Measurements from ENCODE around the gene HOXB2.

Gene HOXB2

DNA sequence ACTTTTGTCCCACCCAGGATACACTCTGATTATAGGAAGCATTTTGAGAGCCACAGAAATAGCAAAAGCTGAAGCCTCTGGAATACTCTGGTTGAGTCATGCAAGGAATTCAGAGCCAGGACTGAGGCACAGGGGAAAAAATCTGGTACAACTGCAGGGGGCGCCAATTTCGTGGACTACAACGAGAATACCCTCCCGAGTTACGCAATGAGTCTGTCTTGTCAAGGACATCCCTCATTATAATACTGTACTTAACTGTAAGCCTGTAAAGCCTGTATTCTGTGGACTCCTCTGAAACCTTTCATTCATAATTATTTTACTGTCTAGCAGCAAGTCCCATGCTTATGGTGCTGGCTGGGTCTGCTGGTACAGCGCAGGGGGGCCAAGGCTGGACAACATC lies 21.9 kb downstream of the HOXB2 start:
- POLR2A ChIA-PET: interaction anchor here (0.8 kb wide), 1 partner anchor 18 kb away, joined by 3 read pairs; no protein-coding TSS in a partner anchor
- Histone ChIP-seq H3K9me3 (ENCODE audit: control insufficient read depth, insufficient read depth, low read depth, low read length) (no peaks in the 10 kb centered on the region), H3K4me1 (ENCODE audit: control insufficient read depth, insufficient read depth, low read length) (peaks cover 14% of the 10 kb centered on the region), H3K4me3 (ENCODE audit: low read depth, low read length) (no peak overlapping the region), H3K27ac (ENCODE audit: extremely low read depth, low read depth, low read length) (no peak overlapping the region; the same call in 1 of the 2 replicates), H3K36me3 (ENCODE audit: control insufficient read depth in 2 of 2, insufficient read depth in 1 of 2, low read length in 2 of 2) (no peaks in the 10 kb centered on the region)
- TF ChIP-seq ZNF37A (tag by site-specific recombination; IDR thresholded peaks at IDR 0.05) (no peak), ZNF335 (tag by site-specific recombination; conservative IDR thresholded peaks at IDR 0.05) (no peak), SP3 (tag by site-specific recombination; IDR thresholded peaks at IDR 0.05) (no peak), ZNF791 (tag by site-specific recombination; IDR thresholded peaks at IDR 0.05) (no peak), ZNF140 (tag by site-specific recombination; IDR thresholded peaks at IDR 0.05) (no peak), ZNF133 (tag by site-specific recombination; IDR thresholded peaks at IDR 0.05) (no peak), ZNF768 (tag by site-specific recombination; IDR thresholded peaks at IDR 0.05) (no peak), RBAK (tag by site-specific recombination; IDR thresholded peaks at IDR 0.05) (no peak), ZNF830 (tag by site-specific recombination; IDR thresholded peaks at IDR 0.05; ENCODE audit: low read depth) (no peak), ZNF560 (tag by site-specific recombination; IDR thresholded peaks at IDR 0.05; ENCODE audit: borderline replicate concordance) (no peak), ZNF341 (tag by site-specific recombination; IDR thresholded peaks at IDR 0.05; ENCODE audit: low read depth) (no peak), ZNF146 (tag by site-specific recombination; IDR thresholded peaks at IDR 0.05) (no peak), BCL11A (tag by site-specific recombination; IDR thresholded peaks at IDR 0.05; ENCODE audit: low read depth) (no peak), MYNN (tag by site-specific recombination; IDR thresholded peaks at IDR 0.05; ENCODE audit: borderline replicate concordance) (no peak), ZNF555 (tag by site-specific recombination; conservative IDR thresholded peaks at IDR 0.05) (no peak), ZNF354C (tag by site-specific recombination; IDR thresholded peaks at IDR 0.05; ENCODE audit: borderline replicate concordance, low read depth) (no peak), KLF1 (tag by site-specific recombination; IDR thresholded peaks at IDR 0.05) (no peak), KLF16 (tag by site-specific recombination; IDR thresholded peaks at IDR 0.05) (no peak)
- TF ChIP-seq, protein P1, sequence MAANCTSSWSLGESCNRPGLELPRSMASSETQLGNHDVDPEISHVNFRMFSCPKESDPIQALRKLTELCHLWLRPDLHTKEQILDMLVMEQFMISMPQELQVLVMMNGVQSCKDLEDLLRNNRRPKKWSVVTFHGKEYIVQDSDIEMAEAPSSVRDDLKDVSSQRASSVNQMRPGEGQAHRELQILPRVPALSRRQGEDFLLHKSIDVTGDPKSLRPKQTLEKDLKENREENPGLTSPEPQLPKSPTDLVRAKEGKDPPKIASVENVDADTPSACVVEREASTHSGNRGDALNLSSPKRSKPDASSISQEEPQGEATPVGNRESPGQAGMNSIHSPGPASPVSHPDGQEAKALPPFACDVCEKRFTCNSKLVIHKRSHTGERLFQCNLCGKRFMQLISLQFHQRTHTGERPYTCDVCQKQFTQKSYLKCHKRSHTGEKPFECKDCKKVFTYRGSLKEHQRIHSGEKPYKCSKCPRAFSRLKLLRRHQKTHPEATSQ (tag by site-specific recombination; IDR thresholded peaks at IDR 0.05): no peak
- TF ChIP-seq, protein P2, sequence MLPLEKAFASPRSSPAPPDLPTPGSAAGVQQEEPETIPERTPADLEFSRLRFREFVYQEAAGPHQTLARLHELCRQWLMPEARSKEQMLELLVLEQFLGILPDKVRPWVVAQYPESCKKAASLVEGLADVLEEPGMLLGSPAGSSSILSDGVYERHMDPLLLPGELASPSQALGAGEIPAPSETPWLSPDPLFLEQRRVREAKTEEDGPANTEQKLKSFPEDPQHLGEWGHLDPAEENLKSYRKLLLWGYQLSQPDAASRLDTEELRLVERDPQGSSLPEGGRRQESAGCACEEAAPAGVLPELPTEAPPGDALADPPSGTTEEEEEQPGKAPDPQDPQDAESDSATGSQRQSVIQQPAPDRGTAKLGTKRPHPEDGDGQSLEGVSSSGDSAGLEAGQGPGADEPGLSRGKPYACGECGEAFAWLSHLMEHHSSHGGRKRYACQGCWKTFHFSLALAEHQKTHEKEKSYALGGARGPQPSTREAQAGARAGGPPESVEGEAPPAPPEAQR (tag by site-specific recombination; IDR thresholded peaks at IDR 0.05): no peak
- CTCF ChIA-PET: interaction anchor here (0.7 to 2.7 kb wide), 11 partner anchors 9 to 35 kb away, joined by 3 to 22 read pairs (median 6); no protein-coding TSS in a partner anchor

DNA sequence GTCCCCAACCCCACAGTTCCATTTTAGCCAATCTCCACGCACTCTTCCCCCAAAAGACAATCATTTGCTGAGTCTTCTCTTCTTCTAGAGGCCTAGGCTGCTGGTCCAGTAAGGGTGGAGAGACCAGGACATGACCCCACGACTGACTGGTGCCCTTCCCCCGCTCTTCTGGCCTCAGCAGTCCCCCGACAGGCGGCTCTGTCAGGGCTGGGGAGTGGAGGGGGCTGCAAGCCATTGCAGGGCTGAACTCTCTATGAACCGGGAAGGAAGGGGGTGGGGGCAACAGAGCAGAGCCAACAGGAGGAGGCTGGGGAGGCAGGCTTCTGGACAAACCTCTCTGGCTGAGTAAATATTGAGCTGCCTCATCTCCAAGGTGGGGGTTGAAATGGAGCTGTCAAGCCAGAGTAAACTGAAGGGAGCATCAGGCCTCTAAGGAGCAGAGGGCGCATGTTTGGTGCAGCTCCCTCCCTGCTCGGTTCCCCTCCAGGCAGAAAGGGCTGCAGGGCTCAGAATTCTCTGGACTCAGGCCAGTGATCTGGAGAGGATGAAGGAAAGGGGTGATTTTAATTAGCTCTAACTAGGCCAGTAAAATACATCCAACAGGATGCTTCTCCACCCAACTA lies 22.8 kb downstream of the HOXB2 start:
- POLR2A ChIA-PET: interaction anchor here (0.9 to 1.3 kb wide), 3 partner anchors 20 to 33 kb away, joined by 3 read pairs; no protein-coding TSS in a partner anchor
- no peaks in the 10 kb centered on the region for H3K36me3 ChIP-seq (ENCODE audit: control insufficient read depth in 2 of 2, insufficient read depth in 1 of 2, low read length in 2 of 2)
- CTCF ChIA-PET: interaction anchor here (0.6 to 2.7 kb wide), 12 partner anchors 8 to 164 kb away, joined by 3 to 22 read pairs (median 4); no protein-coding TSS in a partner anchor
- peaks cover 14% of the 10 kb centered on the region for H3K4me1 ChIP-seq (ENCODE audit: control insufficient read depth, insufficient read depth, low read length)
- H3K4me3 ChIP-seq (ENCODE audit: low read depth, low read length): no peak overlapping the region
- no peak overlapping the region; the same call in 1 of the 2 replicates for H3K27ac ChIP-seq (ENCODE audit: extremely low read depth, low read depth, low read length)
- H3K9me3 ChIP-seq (ENCODE audit: control insufficient read depth, insufficient read depth, low read depth, low read length): no peaks in the 10 kb centered on the region
- TF ChIP-seq ZNF2 (tag by site-specific recombination; IDR thresholded peaks at IDR 0.05): no peak
- TF ChIP-seq YY2 (tag by site-specific recombination; IDR thresholded peaks at IDR 0.05): no peak
- peak; percentile 64 for TF ChIP-seq GLIS1 (tag by site-specific recombination; IDR thresholded peaks at IDR 0.05)
- TF ChIP-seq ZBTB21 (tag by site-specific recombination; IDR thresholded peaks at IDR 0.05): no peak
- TF ChIP-seq ZBTB1 (tag by site-specific recombination; IDR thresholded peaks at IDR 0.05): no peak
- TF ChIP-seq ZNF155 (tag by site-specific recombination; IDR thresholded peaks at IDR 0.05): no peak
- TF ChIP-seq ZBTB8A (tag by site-specific recombination; IDR thresholded peaks at IDR 0.05): peak; percentile 43
- TF ChIP-seq, protein P3, sequence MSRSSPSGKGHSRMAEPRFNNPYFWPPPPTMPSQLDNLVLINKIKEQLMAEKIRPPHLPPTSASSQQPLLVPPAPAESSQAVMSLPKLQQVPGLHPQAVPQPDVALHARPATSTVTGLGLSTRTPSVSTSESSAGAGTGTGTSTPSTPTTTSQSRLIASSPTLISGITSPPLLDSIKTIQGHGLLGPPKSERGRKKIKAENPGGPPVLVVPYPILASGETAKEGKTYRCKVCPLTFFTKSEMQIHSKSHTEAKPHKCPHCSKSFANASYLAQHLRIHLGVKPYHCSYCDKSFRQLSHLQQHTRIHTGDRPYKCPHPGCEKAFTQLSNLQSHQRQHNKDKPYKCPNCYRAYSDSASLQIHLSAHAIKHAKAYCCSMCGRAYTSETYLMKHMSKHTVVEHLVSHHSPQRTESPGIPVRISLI (tag by site-specific recombination; IDR thresholded peaks at IDR 0.05): no peak
- TF ChIP-seq ZNF132 (tag by site-specific recombination; IDR thresholded peaks at IDR 0.05; ENCODE audit: borderline replicate concordance): no peak
- TF ChIP-seq, protein P4, sequence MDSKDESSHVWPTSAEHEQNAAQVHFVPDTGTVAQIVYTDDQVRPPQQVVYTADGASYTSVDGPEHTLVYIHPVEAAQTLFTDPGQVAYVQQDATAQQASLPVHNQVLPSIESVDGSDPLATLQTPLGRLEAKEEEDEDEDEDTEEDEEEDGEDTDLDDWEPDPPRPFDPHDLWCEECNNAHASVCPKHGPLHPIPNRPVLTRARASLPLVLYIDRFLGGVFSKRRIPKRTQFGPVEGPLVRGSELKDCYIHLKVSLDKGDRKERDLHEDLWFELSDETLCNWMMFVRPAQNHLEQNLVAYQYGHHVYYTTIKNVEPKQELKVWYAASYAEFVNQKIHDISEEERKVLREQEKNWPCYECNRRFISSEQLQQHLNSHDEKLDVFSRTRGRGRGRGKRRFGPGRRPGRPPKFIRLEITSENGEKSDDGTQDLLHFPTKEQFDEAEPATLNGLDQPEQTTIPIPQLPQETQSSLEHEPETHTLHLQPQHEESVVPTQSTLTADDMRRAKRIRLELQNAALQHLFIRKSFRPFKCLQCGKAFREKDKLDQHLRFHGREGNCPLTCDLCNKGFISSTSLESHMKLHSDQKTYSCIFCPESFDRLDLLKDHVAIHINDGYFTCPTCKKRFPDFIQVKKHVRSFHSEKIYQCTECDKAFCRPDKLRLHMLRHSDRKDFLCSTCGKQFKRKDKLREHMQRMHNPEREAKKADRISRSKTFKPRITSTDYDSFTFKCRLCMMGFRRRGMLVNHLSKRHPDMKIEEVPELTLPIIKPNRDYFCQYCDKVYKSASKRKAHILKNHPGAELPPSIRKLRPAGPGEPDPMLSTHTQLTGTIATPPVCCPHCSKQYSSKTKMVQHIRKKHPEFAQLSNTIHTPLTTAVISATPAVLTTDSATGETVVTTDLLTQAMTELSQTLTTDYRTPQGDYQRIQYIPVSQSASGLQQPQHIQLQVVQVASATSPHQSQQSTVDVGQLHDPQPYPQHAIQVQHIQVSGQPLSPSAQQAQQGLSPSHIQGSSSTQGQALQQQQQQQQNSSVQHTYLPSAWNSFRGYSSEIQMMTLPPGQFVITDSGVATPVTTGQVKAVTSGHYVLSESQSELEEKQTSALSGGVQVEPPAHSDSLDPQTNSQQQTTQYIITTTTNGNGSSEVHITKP (tag by site-specific recombination; IDR thresholded peaks at IDR 0.05): 0 out of 2 replicates have a peak, but pooled peaks have one; percentile 47
